Suprapubic skin (tissue), 3 donors: Measurements from ENCODE around the gene GRM7.

Experiments
- CTCF ChIP-seq, 2 donors: fragments of 200-600 bp in 1 of 2; fragments of 450-650 bp in 1 of 2; sonication (generic) in 1 of 2; IDR thresholded peaks; one replicate each; pipeline ENCODE4 v1.5.1; 2016 to 2019; ENCODE audit warnings: antibody characterized with exemption in 2 of 2, mild to moderate bottlenecking in 1 of 2, moderate library complexity in 1 of 2
- POLR2A ChIP-seq, 2 donors: fragments of 450-650 bp; IDR thresholded peaks; one replicate each; pipeline ENCODE4 v1.6.1; 2017; ENCODE audit warnings: antibody characterized with exemption in 2 of 2, mild to moderate bottlenecking in 2 of 2, moderate library complexity in 2 of 2

- TF ChIP-seq POLR2A (IDR thresholded peaks at IDR 0.05) (no peak), CTCF (IDR thresholded peaks at IDR 0.05) (no peak)
Observed at GRCh38 chr3:7547826-7548225, 686.9 kb downstream of the GRM7 start.
